ENCODE measurements around the gene TCTA. TPM values are rescaled to one million over a fixed set of nuclear protein-coding genes. Genes with fewer than 3 reads are reported as not detected.

The TCTA gene
- total RNA-seq, 4 donors from 2014 or later: 12.4 to 56.4 (median 40.9) TPM

DNA sequence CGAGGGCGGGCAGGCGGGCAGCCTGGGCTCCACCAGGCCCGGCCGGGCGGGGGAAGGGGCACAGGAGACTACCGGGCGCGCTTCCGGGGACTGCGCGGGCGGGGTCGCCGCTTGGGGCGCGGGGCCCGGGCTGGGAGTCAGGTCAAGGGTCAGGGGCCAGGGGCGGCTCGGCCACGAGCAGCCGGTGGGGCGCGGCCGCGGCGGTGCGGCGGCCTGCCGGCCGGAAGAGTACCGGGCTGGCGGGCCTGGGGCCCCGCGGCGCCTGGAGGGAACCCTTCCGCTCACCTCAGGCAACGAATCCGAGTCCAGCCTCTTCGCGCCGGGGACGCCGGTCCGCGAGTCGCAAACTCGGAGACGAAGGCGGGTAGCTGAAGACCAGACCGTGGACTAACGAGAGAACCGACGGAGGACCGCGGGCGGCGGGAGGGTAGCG is 672 bp upstream of the TCTA start:
- Histone ChIP-seq H3K36me3 (peaks cover 0 to 15% (median 0%) of the 10 kb centered on the region in 3 donors), H3K27me3 (no peaks in the 10 kb centered on the region), H3K4me3 (peak overlapping the region; percentile 74 to 99 (median 92)), H3K9me3 (no peaks in the 10 kb centered on the region), H3K4me1 (peaks cover 3 to 56% (median 34%) of the 10 kb centered on the region in 4 donors), H3K27ac (peak overlapping the region; percentile 94 to 100 (median 98))
- DNase-seq: peak in 2 of 3 donors; percentile 56 to 82
- TF ChIP-seq, protein P1, sequence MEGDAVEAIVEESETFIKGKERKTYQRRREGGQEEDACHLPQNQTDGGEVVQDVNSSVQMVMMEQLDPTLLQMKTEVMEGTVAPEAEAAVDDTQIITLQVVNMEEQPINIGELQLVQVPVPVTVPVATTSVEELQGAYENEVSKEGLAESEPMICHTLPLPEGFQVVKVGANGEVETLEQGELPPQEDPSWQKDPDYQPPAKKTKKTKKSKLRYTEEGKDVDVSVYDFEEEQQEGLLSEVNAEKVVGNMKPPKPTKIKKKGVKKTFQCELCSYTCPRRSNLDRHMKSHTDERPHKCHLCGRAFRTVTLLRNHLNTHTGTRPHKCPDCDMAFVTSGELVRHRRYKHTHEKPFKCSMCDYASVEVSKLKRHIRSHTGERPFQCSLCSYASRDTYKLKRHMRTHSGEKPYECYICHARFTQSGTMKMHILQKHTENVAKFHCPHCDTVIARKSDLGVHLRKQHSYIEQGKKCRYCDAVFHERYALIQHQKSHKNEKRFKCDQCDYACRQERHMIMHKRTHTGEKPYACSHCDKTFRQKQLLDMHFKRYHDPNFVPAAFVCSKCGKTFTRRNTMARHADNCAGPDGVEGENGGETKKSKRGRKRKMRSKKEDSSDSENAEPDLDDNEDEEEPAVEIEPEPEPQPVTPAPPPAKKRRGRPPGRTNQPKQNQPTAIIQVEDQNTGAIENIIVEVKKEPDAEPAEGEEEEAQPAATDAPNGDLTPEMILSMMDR (IDR thresholded peaks at IDR 0.05): peak in 1 of 6 experiments; percentile 30
- no peak for TF ChIP-seq POLR2A (IDR thresholded peaks at IDR 0.05)

DNA sequence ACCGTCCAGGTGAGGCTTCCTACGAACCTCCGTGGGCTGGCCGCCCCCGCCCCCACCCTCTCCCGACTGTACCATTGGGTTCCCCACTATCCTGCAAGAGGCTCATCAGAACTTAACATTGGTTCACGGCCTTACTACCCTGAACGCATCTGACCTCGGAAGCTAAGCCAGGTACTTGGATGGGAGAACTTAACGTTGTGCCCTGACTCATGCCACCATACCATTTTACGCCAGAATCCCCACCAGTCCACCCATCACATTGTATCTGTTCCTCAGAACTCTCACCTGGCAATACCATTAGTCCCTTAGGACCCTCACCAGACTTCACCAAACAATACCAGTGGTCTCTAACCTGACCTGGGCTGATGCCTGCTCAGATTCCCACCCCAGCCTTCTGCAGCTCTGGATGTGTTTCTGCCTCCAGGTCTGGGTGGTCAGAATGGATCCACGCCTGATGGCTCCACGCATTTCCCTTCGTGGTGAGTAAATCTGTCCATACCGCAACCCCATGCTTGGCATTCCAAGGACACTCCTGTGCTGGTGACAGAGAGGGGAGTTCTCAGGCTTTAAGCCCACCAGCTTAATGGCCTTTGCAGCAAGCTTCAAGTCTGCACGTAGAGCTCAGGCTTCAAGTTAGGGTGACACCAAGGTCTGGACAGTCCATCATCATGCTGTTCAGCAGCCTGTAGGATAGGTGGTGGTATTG is 562 bp downstream of the TCTA start:
- peak overlapping the region; percentile 74 to 99 (median 92) for H3K4me3 ChIP-seq
- H3K36me3 ChIP-seq: peaks cover 0 to 20% (median 0%) of the 10 kb centered on the region in 3 donors
- H3K27me3 ChIP-seq: no peaks in the 10 kb centered on the region
- H3K4me1 ChIP-seq: peaks cover 3 to 51% (median 38%) of the 10 kb centered on the region in 4 donors
- no peaks in the 10 kb centered on the region for H3K9me3 ChIP-seq
- H3K27ac ChIP-seq: peak overlapping the region; percentile 94 to 100 (median 98)
- TF ChIP-seq POLR2A (IDR thresholded peaks at IDR 0.05): no peak
- TF ChIP-seq, protein P1 (IDR thresholded peaks at IDR 0.05): no peak
- no peak for DNase-seq

DNA sequence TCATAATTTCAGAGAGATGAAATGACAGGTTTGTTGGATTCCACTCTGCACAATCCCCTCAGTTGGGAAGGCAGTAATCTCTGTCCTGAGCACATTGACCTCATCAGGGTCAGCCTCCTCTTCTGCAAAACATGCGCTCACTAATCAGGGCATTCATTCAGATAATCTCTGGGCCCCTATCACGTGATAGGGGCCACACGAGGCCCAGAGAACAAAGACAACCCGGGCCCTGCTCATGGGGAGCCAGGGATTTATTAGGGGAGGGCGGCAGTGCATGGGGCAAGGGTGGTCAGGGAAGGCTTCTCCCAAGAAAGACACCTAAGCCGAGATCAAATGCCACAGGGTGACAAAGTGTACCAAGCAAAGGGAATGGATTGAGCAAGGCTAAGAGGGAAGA is 1.1 kb downstream of the TCTA start:
- peak overlapping the region in 2 of 4 donors; percentile 74 to 99 for H3K4me3 ChIP-seq
- H3K27me3 ChIP-seq: no peaks in the 10 kb centered on the region
- no peak for TF ChIP-seq POLR2A (IDR thresholded peaks at IDR 0.05)
- TF ChIP-seq, protein P1 (IDR thresholded peaks at IDR 0.05): no peak
- H3K9me3 ChIP-seq: no peaks in the 10 kb centered on the region
- H3K4me1 ChIP-seq: peaks cover 3 to 46% (median 37%) of the 10 kb centered on the region in 4 donors
- DNase-seq: no peak
- peak overlapping the region in 3 of 4 donors; percentile 94 to 100 (median 98) for H3K27ac ChIP-seq
- peaks cover 0 to 20% (median 0%) of the 10 kb centered on the region in 3 donors for H3K36me3 ChIP-seq

DNA sequence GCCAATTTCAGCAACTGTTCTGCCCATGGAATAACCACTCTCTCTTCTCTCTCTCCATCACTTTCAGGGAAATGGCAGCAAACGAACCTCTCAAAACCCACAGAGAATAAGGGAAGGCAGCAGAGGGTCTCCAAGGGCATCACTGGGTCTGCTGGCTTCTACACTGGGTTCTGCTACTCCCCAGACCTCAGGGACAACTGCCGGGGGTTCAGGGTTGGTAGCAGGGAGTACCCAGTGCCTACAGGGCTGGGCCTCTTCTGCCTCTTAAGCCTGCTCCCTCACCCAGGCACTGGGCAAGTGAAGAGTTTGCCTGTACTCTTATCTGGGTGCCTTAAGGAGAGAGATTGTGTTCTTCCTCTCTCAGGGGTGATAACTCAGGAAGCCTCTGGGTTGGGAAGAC is 2.5 kb downstream of the TCTA start:
- Histone ChIP-seq H3K27me3 (no peaks in the 10 kb centered on the region), H3K4me3 (no peak overlapping the region), H3K27ac (peak overlapping the region in 3 of 4 donors; percentile 66 to 79 (median 74)), H3K36me3 (peaks cover 0 to 20% (median 0%) of the 10 kb centered on the region in 3 donors), H3K9me3 (no peaks in the 10 kb centered on the region), H3K4me1 (peaks cover 3 to 35% (median 30%) of the 10 kb centered on the region in 4 donors)
- DNase-seq: no peak
- TF ChIP-seq, protein P1 (IDR thresholded peaks at IDR 0.05): no peak
- no peak for TF ChIP-seq POLR2A (IDR thresholded peaks at IDR 0.05)

DNA sequence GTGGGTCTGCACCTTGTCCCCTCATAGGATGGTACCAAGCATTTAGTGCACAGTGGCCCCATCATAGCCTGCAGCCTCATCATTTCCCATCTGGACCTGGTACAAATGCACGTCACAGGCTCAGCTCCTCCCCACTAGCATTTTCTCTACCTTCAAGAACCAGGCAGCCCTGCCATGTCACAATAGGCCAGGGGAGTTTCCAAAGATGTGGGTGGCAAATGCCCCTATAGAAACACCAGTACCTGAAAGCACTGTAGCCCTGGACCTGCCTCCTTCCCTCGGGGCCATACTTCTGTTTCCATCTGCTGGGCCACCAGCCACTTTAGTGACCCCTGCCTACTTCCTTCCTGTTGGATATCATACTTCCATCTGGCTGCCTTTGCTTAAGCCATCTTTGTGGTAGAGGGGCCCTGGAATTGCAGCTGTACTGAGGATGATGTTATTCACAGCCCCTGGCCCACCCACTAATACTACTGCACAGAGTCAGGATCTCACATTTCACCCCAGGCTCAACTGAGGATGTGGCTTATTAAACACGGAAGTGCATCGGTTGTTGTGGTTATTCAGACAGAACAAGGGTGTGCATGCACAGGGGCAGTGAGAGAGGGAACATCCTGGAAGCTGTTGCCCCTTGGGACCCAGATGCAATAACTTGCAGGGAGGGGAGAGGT is 3.8 kb downstream of the TCTA start:
- Histone ChIP-seq H3K27ac (peak overlapping the region; percentile 29 to 79 (median 70)), H3K36me3 (peaks cover 0 to 20% (median 0%) of the 10 kb centered on the region in 3 donors), H3K4me3 (peak overlapping the region in 1 of 4 donors; percentile 23), H3K9me3 (no peaks in the 10 kb centered on the region), H3K27me3 (no peaks in the 10 kb centered on the region), H3K4me1 (peaks cover 3 to 30% (median 24%) of the 10 kb centered on the region in 4 donors)
- peak in 2 of 3 donors; percentile 80 to 84 for DNase-seq
- TF ChIP-seq POLR2A (IDR thresholded peaks at IDR 0.05): no peak
- TF ChIP-seq, protein P1 (IDR thresholded peaks at IDR 0.05): no peak

Measured in Peyer's patch (tissue), 4 donors.